GM21528 (cell line): ENCODE results near the gene CEP164.
A peak's percentile ranks its signal among the peaks of the same experiment; 100 is the strongest.

ENCODE experiments used
- ATAC-seq: cut with Tn5 transposase; IDR thresholded peaks from one replicate; pipeline ENCODE4 v1.9.1; 2021; ENCODE audit warnings: mild to moderate bottlenecking, moderate library complexity; ENCODE audit not compliant: unreplicated experiment, low FRiP score

CEP164 gene

GRCh38 chr11:117327567-117328374 lies at the start of gene CEP164:
TSS of gene CEP164 (plus strand) at chr11:117327854. CDS start at chr11:117338587, 10,733 bp downstream.
- peak; percentile 95 for ATAC-seq

- ATAC-seq: no peak
These were observed 49.3 kb upstream of the CEP164 start for GRCh38 chr11:117278347-117278746.

- ATAC-seq: no peak
These were observed 47.8 kb upstream of the CEP164 start for GRCh38 chr11:117279711-117280376.

GRCh38 chr11:117281159-117281558 lies 46.5 kb upstream of the CEP164 start:
- ATAC-seq: no peak

GRCh38 chr11:117281869-117282268 lies 45.8 kb upstream of the CEP164 start:
- no peak for ATAC-seq

- ATAC-seq: no peak
These were observed 44.7 kb upstream of the CEP164 start for GRCh38 chr11:117282956-117283355.

GRCh38 chr11:117284053-117284452 lies 43.6 kb upstream of the CEP164 start:
- no peak for ATAC-seq

- ATAC-seq: no peak
These were observed 41.1 kb upstream of the CEP164 start for GRCh38 chr11:117286588-117286987.

- ATAC-seq: no peak
These were observed 40.0 kb upstream of the CEP164 start for GRCh38 chr11:117287668-117288067.

GRCh38 chr11:117289795-117290194 lies 37.9 kb upstream of the CEP164 start:
- ATAC-seq: no peak

GRCh38 chr11:117290809-117291396 lies 36.8 kb upstream of the CEP164 start, which contains the start of gene BACE1-AS:
TSS of gene BACE1-AS (plus strand) at chr11:117291346.
- no peak for ATAC-seq

- no peak for ATAC-seq
These were observed 35.0 kb upstream of the CEP164 start for GRCh38 chr11:117292616-117293015.

- ATAC-seq: no peak
These were observed 32.1 kb upstream of the CEP164 start for GRCh38 chr11:117295438-117296137.

GRCh38 chr11:117296881-117297280 lies 30.8 kb upstream of the CEP164 start:
- ATAC-seq: no peak

GRCh38 chr11:117298195-117298594 lies 29.5 kb upstream of the CEP164 start:
- no peak for ATAC-seq

- ATAC-seq: no peak
These were observed 28.0 kb upstream of the CEP164 start for GRCh38 chr11:117299351-117300282.

GRCh38 chr11:117300283-117300663 lies 27.4 kb upstream of the CEP164 start:
- ATAC-seq: no peak

- no peak for ATAC-seq
These were observed 26.9 kb upstream of the CEP164 start for GRCh38 chr11:117300773-117301172.

GRCh38 chr11:117302228-117302627 lies 25.4 kb upstream of the CEP164 start:
- ATAC-seq: no peak

- no peak for ATAC-seq
These were observed 24.6 kb upstream of the CEP164 start for GRCh38 chr11:117303101-117303500.
